Esophagus (tissue), 2 donors: Measurements from ENCODE around the gene TMEM176A. TPM values are rescaled to one million over a fixed set of nuclear protein-coding genes. Genes with fewer than 3 reads are reported as not detected.
"Not testable (repeated sequence)": the region's sequence is repeated elsewhere in the genome, so short reads cannot be mapped to it uniquely, and the experiment has no call there.

Experiments
- H3K27ac ChIP-seq, 2 donors: one replicate each; pipeline ENCODE4 v1.5.1; 2013; ENCODE audit warnings: low read depth in 2 of 2, mild to moderate bottlenecking in 2 of 2, inconsistent platforms in 1 of 2, low read length in 1 of 2, moderate library complexity in 1 of 2
- H3K27me3 ChIP-seq, 2 donors: one replicate each; pipeline ENCODE4 v1.6.1; 2013; ENCODE audit warnings: low read length in 2 of 2, control low read depth in 1 of 2, mild to moderate bottlenecking in 1 of 2; ENCODE audit not compliant: insufficient read depth in 2 of 2, control insufficient read depth in 1 of 2
- H3K36me3 ChIP-seq, 2 donors: one replicate each; pipeline ENCODE4 v1.6.1; 2013; ENCODE audit warnings: low read length in 1 of 2; ENCODE audit not compliant: control insufficient read depth in 2 of 2, insufficient read depth in 2 of 2
- H3K4me1 ChIP-seq, 2 donors: one replicate each; pipeline ENCODE4 v1.6.1; 2013; ENCODE audit warnings: low read length in 1 of 2; ENCODE audit not compliant: control insufficient read depth in 2 of 2, insufficient read depth in 2 of 2
- H3K4me3 ChIP-seq, 2 donors: one replicate each; pipeline ENCODE4 v1.5.1; 2013; ENCODE audit warnings: low read length in 2 of 2, mild to moderate bottlenecking in 2 of 2, low read depth in 1 of 2, moderate library complexity in 1 of 2
- H3K9me3 ChIP-seq, 2 donors: one replicate each; pipeline ENCODE4 v1.6.1; 2013; ENCODE audit warnings: mild to moderate bottlenecking in 2 of 2, low read depth in 1 of 2, low read length in 1 of 2, moderate library complexity in 1 of 2; ENCODE audit not compliant: control insufficient read depth in 2 of 2, insufficient read depth in 1 of 2
- WGBS, 2 donors: extraction: QIAGEN DNeasy Blood & Tissue Kit; methylation state at CpG; one replicate each; pipeline ENCODE4 v1.1.7; 2013; 5-methylcytosine and 5-hydroxymethylcytosine counted together
- polyA plus RNA-seq, 2 donors: library from polyadenylated mRNA; stranded (reverse); fragments of 200-250 nt; gene quantifications; one replicate each; pipeline ENCODE4 v1.2.3, GENCODE V29; 2013
- donor health status: healthy with polysubstance abuse.
- donor health status: Bipolar disorder and iron deficiency.

The TMEM176A gene
- polyA plus RNA-seq, 2 donors, result 4.8 to 9.4 TPM

GRCh38 chr7:150806863-150807262 is 6.3 kb downstream of the TMEM176A start:
- WGBS, 2 donors, result 86 to 89% methylated on average over 2 of the region's 2 CpGs
- Histone ChIP-seq H3K36me3 (no peaks in the 10 kb centered on the region), H3K9me3 (peaks cover 3 to 8% of the 10 kb centered on the region in 2 donors), H3K27me3 (no peaks in the 10 kb centered on the region), H3K27ac (no peak overlapping the region), H3K4me3 (no peak overlapping the region), H3K4me1 (no peaks in the 10 kb centered on the region)

DNA sequence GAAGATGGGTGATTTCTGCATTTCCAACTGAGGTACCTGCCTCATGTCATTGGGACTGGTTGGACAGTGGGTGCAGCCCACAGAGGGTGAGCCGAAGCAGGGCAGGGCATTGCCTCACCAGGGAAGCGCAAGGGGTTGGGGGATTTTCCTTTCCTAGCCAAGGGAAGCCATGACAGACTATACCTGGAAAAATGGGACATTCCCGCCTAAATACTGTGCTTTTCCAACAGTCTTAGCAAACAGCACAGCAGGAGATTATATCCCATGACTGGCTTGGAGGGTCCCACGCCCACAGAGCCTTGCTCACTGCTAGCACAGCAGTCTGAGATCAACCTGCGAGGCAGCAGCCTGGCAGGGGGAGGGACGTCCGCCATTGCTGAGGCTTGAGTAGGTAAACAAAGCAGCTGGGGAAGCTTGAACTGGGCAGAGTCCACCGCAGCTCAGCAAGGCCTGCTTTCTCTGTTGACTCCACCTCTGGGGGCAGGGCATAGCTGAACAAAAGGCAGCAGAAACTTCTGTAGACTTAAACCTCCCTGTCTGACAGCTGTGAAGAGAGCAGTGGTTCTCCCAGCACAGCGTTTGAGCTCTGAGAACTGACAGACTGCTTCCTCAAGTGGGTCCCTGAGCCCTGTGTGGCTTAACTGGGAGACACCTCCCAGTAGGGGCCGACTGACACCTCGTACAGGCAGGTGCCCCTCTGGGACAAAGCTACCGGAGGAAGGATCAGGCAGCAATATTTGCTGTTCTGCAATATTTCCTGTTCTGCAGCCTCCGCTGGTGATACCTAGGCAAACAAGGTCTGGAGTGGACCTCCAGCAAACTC is 7.3 kb downstream of the TMEM176A start:
- H3K4me3 ChIP-seq, H3K36me3 ChIP-seq, H3K27me3 ChIP-seq, H3K4me1 ChIP-seq, H3K27ac ChIP-seq, H3K9me3 ChIP-seq: not testable (repeated sequence)
- 52 to 53% methylated on average over 13 of the region's 13 CpGs for WGBS, 2 donors

GRCh38 chr7:150814328-150815001 is 13.9 kb downstream of the TMEM176A start:
- Histone ChIP-seq H3K4me1 (no peaks in the 10 kb centered on the region), H3K9me3 (peaks cover 0 to 3% of the 10 kb centered on the region in 2 donors), H3K27ac (no peak overlapping the region), H3K4me3 (no peak overlapping the region), H3K27me3 (no peaks in the 10 kb centered on the region), H3K36me3 (no peaks in the 10 kb centered on the region)
- 70 to 74% methylated on average over 7 of the region's 7 CpGs for WGBS, 2 donors

DNA sequence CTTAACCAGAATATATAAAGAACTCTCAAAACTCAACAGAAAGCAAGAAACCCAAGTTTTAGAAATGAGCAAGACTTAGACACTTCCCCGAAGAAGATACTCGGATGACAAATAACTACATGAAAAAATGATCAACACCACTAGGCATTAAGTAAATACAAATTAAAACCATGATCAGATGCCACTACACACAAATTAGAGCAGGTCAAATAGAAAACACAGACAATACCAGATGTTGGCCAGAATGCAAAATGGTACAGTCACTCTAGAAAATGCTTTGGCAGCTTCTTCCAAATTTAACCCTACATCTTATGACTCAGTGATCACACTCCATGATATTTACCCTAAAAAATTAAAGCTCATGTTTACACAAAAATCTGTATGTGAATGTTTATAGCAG is 18.4 kb downstream of the TMEM176A start:
- Histone ChIP-seq H3K36me3 (no peaks in the 10 kb centered on the region), H3K4me3 (no peak overlapping the region), H3K27me3 (no peaks in the 10 kb centered on the region), H3K27ac (no peak overlapping the region), H3K4me1 (no peaks in the 10 kb centered on the region), H3K9me3 (peaks cover 3 to 6% of the 10 kb centered on the region in 2 donors)
- WGBS, 2 donors, result 78 to 84% methylated on average over 2 of the region's 2 CpGs

DNA sequence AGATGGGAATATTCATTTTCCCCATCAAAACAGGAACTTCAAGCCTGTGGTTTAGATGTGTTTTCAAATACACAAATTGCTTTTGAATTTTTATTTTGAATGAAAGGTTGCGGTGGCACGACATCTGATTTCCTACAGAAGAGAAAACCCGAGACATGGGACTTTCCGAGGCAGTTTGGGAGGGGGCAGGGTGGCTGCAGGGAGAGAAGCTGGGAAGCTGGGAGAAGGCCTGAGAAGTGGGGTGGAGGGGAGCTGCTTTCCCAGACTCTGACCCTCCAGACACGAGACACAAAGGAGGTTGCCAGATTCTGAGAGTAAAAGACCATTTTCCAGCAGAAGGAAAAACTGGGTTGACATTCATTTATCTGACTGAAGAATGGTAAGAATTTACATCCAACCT is 19.6 kb downstream of the TMEM176A start:
- H3K4me1 ChIP-seq, result no peaks in the 10 kb centered on the region
- 48 to 50% methylated on average over 5 of the region's 5 CpGs for WGBS, 2 donors
- peaks cover 0 to 6% of the 10 kb centered on the region in 2 donors for H3K9me3 ChIP-seq
- H3K27ac ChIP-seq, result peak overlapping the region in 1 of 2 donors; percentile 47
- H3K27me3 ChIP-seq, result no peaks in the 10 kb centered on the region
- no peak overlapping the region for H3K4me3 ChIP-seq
- no peaks in the 10 kb centered on the region for H3K36me3 ChIP-seq

GRCh38 chr7:150820578-150821198 is 20.1 kb downstream of the TMEM176A start:
- H3K36me3 ChIP-seq, result no peaks in the 10 kb centered on the region
- H3K9me3 ChIP-seq, result peaks cover 0 to 6% of the 10 kb centered on the region in 2 donors
- H3K27me3 ChIP-seq, result no peaks in the 10 kb centered on the region
- no peak overlapping the region for H3K4me3 ChIP-seq
- H3K4me1 ChIP-seq, result no peaks in the 10 kb centered on the region
- 68 to 73% methylated on average over 7 of the region's 7 CpGs for WGBS, 2 donors
- no peak overlapping the region for H3K27ac ChIP-seq

DNA sequence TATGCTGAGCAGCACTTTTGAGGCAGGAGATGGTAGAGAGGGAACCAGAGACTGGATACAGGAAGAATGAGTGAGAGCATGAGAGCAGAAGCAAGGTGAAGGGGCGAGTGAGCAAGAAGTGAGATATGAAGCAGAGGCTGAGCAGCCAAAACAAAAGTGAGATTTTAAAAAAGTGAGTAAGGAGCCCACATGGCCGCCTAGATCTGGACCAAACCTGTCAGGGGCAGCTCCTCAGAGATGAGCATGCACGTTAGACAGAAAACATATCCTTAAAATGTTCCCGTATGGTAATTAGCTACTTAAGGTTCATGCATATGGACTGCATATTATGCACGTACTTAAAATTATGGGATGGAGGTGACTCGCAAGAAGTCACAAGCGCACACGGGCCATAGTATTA is 22.5 kb downstream of the TMEM176A start:
- 90% methylated on average over 8 of the region's 8 CpGs for WGBS, 2 donors
- no peak overlapping the region for H3K27ac ChIP-seq
- no peaks in the 10 kb centered on the region for H3K27me3 ChIP-seq
- peaks cover 3% of the 10 kb centered on the region in 2 donors for H3K4me1 ChIP-seq
- H3K4me3 ChIP-seq, result no peak overlapping the region
- no peaks in the 10 kb centered on the region for H3K36me3 ChIP-seq
- H3K9me3 ChIP-seq, result peaks cover 0 to 6% of the 10 kb centered on the region in 2 donors

DNA sequence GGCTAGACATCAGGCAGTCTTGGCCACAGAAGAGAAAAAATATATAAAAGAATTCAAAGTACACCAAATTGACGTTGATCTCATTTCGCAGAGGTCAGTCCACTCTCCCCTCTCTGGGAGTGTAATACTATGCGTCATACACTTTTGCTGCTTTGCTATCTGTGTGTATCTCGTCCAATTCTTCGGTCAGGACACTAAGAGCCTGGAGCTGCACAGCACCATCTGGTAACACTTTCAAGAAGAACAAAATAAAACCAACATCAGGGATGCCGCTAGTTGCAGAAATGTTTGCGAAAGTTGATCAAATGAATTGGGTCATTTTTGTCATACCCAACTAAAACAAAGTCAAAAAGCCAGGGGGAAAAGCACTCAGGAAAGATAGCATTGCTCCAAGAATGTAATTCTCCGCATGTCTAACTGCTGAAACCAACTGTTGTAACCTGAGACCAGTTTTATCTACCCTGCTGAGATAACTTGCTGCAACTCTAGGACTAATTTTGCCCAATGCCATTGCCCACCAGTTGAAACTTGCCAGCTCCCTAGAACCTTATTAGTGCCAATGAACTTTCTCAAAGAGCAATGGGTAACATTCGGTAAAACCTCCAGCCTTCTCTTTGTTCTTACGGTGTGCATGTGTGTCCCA is 23.0 kb downstream of the TMEM176A start:
- H3K9me3 ChIP-seq, result peaks cover 0 to 6% of the 10 kb centered on the region in 2 donors
- no peaks in the 10 kb centered on the region for H3K36me3 ChIP-seq
- peaks cover 3% of the 10 kb centered on the region in 2 donors for H3K4me1 ChIP-seq
- no peaks in the 10 kb centered on the region for H3K27me3 ChIP-seq
- H3K27ac ChIP-seq, result no peak overlapping the region
- H3K4me3 ChIP-seq, result no peak overlapping the region
- WGBS, 2 donors, result 86 to 87% methylated on average over 10 of the region's 10 CpGs

- Histone ChIP-seq H3K9me3 (peaks cover 0 to 6% of the 10 kb centered on the region in 2 donors), H3K27me3 (no peaks in the 10 kb centered on the region), H3K27ac (no peak overlapping the region), H3K36me3 (no peaks in the 10 kb centered on the region), H3K4me1 (peaks cover 3% of the 10 kb centered on the region in 2 donors), H3K4me3 (no peak overlapping the region)
- WGBS, 2 donors, result 92 to 94% methylated on average over 19 to 20 of the region's 20 CpGs
Measured at GRCh38 chr7:150824379-150825177, 24.0 kb downstream of the TMEM176A start.
